Neuron (in vitro differentiated cells): Measurements from ENCODE around the gene GNB3.
"Not testable (repeated sequence)": the region's sequence is repeated elsewhere in the genome, so short reads cannot be mapped to it uniquely, and the experiment has no call there.

ENCODE experiments used
- H2AFZ ChIP-seq: one replicate; pipeline ENCODE4 v1.6.1; 2013; ENCODE audit warnings: low read depth, mild to moderate bottlenecking, inconsistent platforms, low read length, moderate library complexity
- H3K27me3 ChIP-seq: one replicate; pipeline ENCODE4 v1.6.1; 2013; ENCODE audit warnings: low read length; ENCODE audit not compliant: insufficient read depth
- H3K36me3 ChIP-seq: one replicate; pipeline ENCODE4 v1.6.1; 2013; ENCODE audit warnings: low read length; ENCODE audit not compliant: insufficient read depth
- H3K4me1 ChIP-seq: one replicate; pipeline ENCODE4 v1.6.1; 2013; ENCODE audit warnings: low read length; ENCODE audit not compliant: insufficient read depth
- H3K4me3 ChIP-seq: 2 replicates; pipeline ENCODE4 v1.5.1; 2013; ENCODE audit warnings: mild to moderate bottlenecking, low read length, moderate library complexity
- H3K9me3 ChIP-seq: one replicate; pipeline ENCODE4 v1.6.1; 2013; ENCODE audit warnings: low read length

The GNB3 gene

DNA sequence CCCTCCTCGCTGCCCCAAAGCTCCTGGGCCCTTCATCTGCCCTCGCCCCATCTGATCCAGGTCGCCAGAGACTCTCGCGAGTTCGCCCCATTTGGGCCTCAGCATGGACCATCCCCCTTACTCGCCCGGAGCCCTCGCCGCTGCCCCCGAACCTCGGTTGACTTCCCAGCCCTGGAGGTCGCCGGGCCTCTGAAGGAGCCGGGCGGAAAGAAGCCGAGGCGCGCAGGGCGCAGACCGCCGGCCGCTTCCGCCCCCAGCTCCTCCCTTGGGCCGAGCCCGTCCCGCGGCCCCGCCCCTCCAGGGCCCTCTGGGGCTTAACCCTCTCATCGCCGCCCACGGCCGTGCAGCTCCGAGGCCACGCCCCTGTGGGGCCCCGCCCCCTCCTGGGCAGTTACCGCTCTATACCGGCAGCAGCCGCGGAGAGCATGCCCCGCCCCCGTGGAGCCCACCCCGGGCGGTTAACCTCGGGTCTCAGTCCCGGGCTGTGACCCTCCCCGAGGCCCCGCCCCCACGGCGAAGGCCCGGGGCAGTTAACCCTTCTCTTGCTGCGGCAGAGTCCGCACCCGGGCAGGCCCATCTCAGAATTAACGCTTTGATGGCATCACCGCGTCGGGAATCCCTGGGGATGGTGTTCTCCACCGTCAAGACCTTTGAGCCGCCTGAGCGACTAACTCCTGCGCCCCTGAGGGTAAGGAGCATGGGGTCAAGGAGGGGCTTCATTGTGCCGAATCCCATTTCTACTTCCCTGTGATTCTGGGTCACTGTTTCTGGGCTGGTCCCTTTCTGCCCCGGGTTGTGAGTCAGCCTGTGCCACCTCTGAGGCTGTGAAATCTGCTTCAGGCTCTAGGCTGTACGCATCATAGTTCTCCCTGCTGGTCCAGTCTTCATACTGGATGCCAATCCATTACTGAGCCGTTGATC lies 32.6 kb downstream of the GNB3 start, which contains the start of gene SPSB2:
SPSB2 (minus strand) TSS at position 210 of the 921 bp plus-strand sequence. CDS start 402 bp downstream, outside the sequence.
- H3K9me3 ChIP-seq = no peaks in the 10 kb centered on the region
- peaks cover 24% of the 10 kb centered on the region for H3K4me1 ChIP-seq
- peak within 1 kb of the TSS; percentile 62 for H3K4me3 ChIP-seq
- H3K36me3 ChIP-seq = peaks cover 28% of the 10 kb centered on the region
- no peaks in the 10 kb centered on the region for H3K27me3 ChIP-seq
- no peak within 1 kb of the TSS for H2AFZ ChIP-seq

DNA sequence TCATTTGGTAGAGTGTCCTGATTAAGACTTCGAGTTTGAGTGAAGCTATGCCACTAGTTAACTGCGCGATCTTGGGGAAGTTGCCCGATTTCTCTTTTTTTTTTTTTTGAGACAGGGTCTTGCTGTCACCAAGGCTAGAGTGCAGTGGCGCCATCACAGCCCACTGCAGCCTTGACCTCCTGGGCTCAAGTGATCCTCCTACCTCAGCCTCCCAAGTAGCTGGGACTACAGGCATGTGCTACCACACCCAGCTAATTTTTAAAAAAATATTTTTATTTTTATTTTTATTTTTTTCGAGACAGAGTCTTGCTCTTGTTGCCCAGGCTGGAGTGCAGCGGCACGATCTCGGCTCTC lies 33.3 kb downstream of the GNB3 start:
- peak overlapping the region; percentile 62 for H3K4me3 ChIP-seq
- not testable (repeated sequence) for H3K27me3 ChIP-seq, H3K9me3 ChIP-seq, H2AFZ ChIP-seq
- H3K36me3 ChIP-seq = peaks cover 28% of the 10 kb centered on the region
- H3K4me1 ChIP-seq = peaks cover 18% of the 10 kb centered on the region

DNA sequence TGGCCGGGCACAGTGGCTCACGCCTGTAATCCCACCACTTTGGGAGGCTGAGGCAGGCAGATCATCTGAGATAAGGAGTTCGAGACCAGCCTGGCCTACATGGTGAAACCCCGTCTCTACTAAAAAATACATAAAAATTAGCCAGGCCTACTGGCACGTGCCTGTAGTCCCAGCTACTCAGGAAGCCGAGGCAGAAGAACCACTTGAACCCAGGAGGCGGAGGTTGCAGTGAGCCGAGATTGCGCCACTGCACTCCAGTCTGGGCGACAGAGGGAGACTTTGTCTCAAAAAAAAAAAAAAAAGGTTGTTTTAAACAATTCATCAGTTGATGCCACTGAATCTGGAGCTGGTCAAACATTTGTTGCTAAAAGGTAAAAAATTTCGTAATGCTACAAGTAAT lies 39.1 kb downstream of the GNB3 start:
- not testable (repeated sequence) for H3K27me3 ChIP-seq

DNA sequence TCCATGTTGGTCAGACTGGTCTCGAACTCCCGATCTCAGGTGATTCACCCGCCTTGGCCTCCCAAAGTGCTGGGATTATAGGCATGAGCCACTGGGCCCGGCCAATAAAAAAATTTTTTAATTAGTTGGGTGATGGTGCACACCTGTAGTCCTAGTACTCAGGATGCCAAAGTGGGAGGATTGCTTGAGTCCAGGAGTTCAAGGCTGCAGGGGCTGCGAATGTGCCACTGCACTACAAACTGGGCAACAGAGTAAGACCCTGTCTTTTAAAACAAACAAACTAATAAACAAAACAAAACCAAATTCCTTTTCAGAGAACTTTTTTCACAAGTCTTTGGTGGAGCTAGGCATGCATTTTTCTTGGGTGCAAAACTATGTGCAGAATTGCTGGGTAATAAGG lies 42.5 kb downstream of the GNB3 start:
- Histone ChIP-seq H3K4me3 (no peak overlapping the region), H3K36me3 (peaks cover 10% of the 10 kb centered on the region), H2AFZ (no peak overlapping the region), H3K9me3 (no peaks in the 10 kb centered on the region), H3K4me1 (no peaks in the 10 kb centered on the region), H3K27me3 (no peaks in the 10 kb centered on the region)

More for the DNA sequence above, 39.1 kb downstream of the GNB3 start:
- H3K4me3 ChIP-seq, H2AFZ ChIP-seq, H3K4me1 ChIP-seq, H3K9me3 ChIP-seq: not testable (repeated sequence)
- H3K36me3 ChIP-seq = peaks cover 11% of the 10 kb centered on the region

DNA sequence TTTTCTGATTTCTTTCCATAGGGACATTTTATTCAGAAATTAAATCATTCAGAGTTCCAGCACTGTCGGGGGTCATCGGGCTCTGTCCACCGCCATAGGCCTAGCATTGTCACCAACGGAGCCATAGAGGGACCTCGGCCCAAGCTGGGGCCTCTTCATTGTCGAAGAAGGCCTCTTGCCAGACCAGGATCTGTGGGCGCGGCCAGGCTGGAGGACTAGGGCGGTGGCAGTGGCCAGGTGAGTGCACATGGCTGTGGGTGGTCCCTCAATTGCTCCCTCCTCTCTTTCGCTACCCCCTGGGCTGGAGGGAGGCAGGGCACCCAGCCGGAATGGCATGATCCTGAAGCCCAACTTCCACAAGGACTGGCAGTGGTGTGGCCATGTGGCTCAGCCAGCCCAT lies 43.0 kb downstream of the GNB3 start:
- Histone ChIP-seq H2AFZ (no peak overlapping the region), H3K27me3 (no peaks in the 10 kb centered on the region), H3K4me3 (no peak overlapping the region), H3K9me3 (no peaks in the 10 kb centered on the region), H3K36me3 (peaks cover 10% of the 10 kb centered on the region), H3K4me1 (no peaks in the 10 kb centered on the region)

DNA sequence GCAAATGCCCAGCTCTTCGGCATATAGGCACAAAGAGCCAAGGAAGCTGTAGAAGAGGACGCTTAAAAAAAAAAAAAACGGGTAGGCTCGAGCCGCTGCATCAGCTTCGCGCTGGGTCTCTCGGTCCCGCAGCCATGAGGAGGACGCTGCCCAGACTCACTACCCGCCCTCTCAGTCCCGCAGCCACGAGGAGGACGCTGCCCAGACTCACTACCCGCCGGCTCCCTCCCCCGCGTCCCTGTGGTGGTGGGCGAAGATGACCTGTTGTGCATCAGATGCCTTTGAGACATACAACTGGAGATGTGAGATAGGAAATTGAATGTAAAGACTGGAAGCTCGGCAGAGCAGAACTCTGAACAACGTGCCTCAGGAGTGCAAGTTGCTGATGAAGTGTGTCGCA lies 43.8 kb downstream of the GNB3 start:
- Histone ChIP-seq H3K4me1 (no peaks in the 10 kb centered on the region), H3K36me3 (peaks cover 10% of the 10 kb centered on the region), H3K9me3 (no peaks in the 10 kb centered on the region), H3K4me3 (no peak overlapping the region), H2AFZ (no peak overlapping the region), H3K27me3 (no peaks in the 10 kb centered on the region)

DNA sequence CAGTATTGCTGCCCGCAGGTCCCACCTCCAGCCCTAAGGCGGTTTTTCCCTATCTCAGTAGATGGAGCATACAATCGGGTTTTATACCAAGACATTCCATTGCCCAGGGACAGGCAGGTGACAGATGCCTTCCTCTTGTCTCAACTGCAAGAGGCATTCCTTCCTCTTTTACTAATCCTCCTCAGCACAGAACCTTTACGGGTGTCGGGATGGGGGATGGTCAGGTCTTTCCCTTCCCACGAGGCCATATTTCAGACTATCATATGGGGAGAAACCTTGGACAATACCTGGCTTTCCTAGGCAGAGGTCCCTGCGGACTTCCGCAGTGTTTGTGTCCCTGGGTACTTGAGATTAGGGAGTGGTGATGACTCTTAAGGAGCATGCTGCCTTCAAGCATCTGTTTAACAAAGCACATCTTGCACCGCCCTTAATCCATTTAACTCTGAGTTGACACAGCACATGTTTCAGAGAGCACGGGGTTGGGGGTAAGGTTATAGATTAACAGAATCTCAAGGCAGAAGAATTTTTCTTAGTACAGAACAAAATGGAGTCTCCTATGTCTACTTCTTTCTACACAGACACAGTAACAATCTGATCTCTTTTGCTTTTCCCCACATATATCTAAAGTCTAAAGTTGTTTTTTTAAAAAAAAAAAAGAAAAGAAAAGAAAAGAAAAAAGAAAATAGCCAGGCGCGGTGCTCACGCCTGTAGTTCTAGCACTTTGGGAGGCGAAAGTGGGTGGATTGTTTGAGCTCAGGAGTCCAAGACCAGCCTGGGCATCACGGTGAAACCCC lies 45.7 kb downstream of the GNB3 start:
- H3K4me1 ChIP-seq, H3K4me3 ChIP-seq, H3K9me3 ChIP-seq, H3K27me3 ChIP-seq, H2AFZ ChIP-seq: not testable (repeated sequence)
- H3K36me3 ChIP-seq = peaks cover 10% of the 10 kb centered on the region

DNA sequence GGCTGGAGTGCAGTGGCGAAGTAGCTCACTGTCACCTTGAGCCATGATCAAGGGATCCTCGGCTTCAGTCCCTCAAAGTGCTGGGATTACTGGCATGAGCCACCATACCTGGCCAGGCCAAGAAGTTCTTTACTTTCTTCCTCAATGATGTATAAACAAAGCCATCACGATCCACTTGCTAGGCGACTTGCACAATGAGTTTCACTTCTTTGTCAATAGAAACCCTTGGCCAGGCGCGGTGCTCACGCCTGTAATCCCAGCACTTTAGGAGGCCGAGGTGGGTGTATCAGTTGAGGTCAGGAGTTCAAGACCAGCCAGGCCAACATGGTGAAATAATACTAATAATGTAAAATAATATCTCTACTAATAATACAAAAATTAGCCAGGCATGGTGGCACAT lies 46.7 kb downstream of the GNB3 start:
- H2AFZ ChIP-seq = no peak overlapping the region
- H3K27me3 ChIP-seq = no peaks in the 10 kb centered on the region
- H3K36me3 ChIP-seq = peaks cover 10% of the 10 kb centered on the region
- no peaks in the 10 kb centered on the region for H3K9me3 ChIP-seq
- no peak overlapping the region for H3K4me3 ChIP-seq
- peaks cover 6% of the 10 kb centered on the region for H3K4me1 ChIP-seq

DNA sequence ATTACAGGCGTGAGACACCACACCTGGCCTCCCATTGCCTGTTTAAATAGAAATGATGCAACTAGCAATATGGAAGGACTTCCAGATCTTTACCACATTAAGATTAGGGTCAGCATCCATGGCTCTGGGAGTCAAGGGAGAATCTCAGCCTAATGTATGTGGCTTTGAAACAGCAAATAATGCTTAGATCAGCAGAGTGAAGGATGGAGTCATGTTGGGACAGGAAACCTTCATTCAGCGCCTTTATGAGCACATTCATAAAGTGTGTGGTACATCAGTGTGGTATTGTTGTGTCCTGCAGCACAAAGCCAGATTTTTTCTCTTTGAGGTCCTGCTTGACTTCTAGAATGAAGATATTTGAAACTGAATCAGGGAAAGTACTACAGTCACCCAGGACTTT lies 47.6 kb downstream of the GNB3 start:
- Histone ChIP-seq H3K36me3 (peaks cover 10% of the 10 kb centered on the region), H3K27me3 (no peaks in the 10 kb centered on the region), H3K4me1 (peaks cover 6% of the 10 kb centered on the region), H3K4me3 (no peak overlapping the region), H3K9me3 (no peaks in the 10 kb centered on the region), H2AFZ (no peak overlapping the region)

DNA sequence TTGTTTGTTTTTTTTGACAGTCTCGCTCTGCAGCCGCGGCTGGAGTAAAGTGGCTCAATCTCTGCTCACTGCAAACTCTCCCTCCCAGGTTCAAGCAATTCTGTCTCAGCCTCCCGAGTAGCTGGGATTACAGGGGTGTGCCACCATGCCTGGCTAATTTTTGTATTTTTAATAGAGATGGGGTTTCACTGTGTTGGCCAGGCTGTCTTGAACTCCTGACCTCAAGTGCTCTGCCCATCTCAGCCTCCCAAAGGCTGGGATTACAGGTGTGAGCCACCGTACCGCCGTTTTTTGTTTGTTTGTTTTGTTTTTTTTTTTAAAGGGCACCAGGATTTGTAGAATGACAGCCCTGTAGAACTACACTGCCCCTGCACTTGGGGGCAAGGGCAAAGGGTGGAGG lies 48.1 kb downstream of the GNB3 start:
- H3K4me1 ChIP-seq, H3K4me3 ChIP-seq, H3K27me3 ChIP-seq, H3K36me3 ChIP-seq, H2AFZ ChIP-seq, H3K9me3 ChIP-seq: not testable (repeated sequence)

DNA sequence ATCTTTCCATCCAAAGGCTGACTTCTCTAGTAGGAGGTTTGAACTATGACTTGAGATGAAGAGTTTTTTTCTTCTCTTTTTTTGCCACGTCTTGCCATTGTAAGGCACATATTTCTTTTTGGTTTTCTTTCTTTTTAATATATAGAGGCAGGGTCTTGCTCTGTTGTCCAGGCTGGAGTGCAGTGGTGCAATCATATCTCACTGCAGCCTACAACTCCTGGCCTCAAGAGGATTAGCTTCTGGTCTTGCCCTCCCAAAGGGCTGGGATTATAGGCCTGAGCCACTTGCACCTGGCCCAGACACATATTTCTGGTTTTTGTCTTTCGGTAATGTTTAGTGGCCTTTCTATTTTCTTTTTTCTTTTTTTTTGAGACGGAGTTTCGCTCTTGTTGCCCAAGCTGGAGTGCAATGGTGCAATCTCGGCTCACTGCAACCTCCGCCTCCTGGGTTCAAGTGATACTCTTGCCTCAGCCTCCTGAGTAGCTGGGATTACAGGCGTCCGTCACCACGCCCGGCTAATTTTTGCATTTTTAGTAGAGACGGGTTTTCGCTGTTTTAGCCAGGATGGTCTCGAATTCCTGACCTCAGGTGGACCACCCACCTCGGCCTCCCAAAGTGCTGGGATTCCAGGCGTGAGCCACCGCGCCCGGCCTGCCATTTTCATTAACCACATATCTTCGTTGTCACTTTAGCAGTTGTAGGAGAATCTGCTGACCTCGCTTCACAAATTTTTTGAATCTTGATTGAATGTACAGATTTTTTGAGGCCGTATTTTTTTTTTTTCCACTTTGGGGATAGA lies 49.2 kb downstream of the GNB3 start:
- not testable (repeated sequence) for H3K9me3 ChIP-seq, H3K36me3 ChIP-seq, H3K4me1 ChIP-seq, H3K4me3 ChIP-seq, H3K27me3 ChIP-seq
- H2AFZ ChIP-seq = peak overlapping the region; percentile 92

DNA sequence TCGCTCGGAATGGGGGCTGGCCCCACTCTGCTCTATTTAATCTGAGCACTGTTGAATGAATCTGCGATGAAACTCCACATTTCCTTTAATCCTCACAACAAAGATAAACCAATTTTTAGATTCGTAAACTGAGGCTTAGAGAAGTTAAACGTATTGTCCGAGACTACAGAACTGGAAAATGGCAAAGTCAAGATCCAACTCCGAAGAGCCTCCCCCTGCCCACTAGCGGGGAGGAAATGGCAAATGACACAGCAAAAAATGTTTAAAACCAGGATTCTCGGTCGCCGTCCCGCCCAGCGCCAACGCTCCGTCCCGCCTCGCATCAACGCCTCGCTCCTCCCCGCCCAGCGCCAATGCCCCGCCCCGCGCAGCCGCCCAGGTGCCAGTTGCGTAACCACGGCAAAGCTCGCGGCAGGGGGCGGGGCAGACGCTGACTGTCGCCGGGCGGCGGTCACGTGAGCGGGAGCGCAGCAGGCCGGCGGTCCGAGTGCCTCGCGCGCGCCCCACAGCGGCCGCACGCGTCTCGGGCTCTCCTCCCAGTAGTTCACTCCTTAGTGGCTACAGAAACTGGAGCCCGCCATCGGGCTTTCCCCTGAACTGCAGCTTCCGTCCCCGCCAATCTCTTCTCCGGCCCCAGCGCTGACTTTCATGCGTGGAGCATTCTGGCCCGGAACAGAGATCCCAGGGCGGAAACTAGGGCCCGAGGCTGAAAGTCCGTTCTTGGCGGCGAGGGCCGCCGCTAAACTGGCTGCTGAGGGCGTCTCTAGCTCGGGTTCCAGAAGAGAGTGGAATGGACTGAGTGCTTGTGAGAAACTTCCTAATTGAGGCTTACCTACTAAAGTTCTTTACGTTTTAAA lies 50.3 kb downstream of the GNB3 start:
- Histone ChIP-seq H3K4me1 (peaks cover 6% of the 10 kb centered on the region), H3K36me3 (no peaks in the 10 kb centered on the region), H2AFZ (peak overlapping the region; percentile 92), H3K4me3 (peak overlapping the region; percentile 49), H3K27me3 (no peaks in the 10 kb centered on the region), H3K9me3 (no peaks in the 10 kb centered on the region)
